SK-N-SH treated with all-trans-retinoic acid at 6 μM for 48 hours (cell line): ENCODE data around the gene TBX1.

Experiments
- BACH2 ChIP-seq: fragments of 250-450 bp; sonication (Bioruptor Pico); IDR thresholded peaks from 2 replicates; pipeline ENCODE4 v1.9.0; 2021; ENCODE audit warnings: mild to moderate bottlenecking, borderline replicate concordance
- CREB5 ChIP-seq: fragments of 250-450 bp; sonication (Bioruptor Pico); IDR thresholded peaks from 2 replicates; pipeline ENCODE4 v1.5.1; 2020; ENCODE audit warnings: low read depth, mild to moderate bottlenecking, moderate library complexity
- CSRNP3 ChIP-seq: fragments of 250-450 bp; sonication (Bioruptor Pico); IDR thresholded peaks from 2 replicates; pipeline ENCODE4 v1.5.1; 2021; ENCODE audit warnings: mild to moderate bottlenecking, moderate library complexity
- OSR1 ChIP-seq: fragments of 250-450 bp; sonication (Bioruptor Pico); IDR thresholded peaks from 2 replicates; pipeline ENCODE4 v1.8.0; 2022; ENCODE audit warnings: moderate library complexity, mild to moderate bottlenecking, inconsistent platforms
- PATZ1 ChIP-seq: fragments of 250-450 bp; sonication (Bioruptor Pico); IDR thresholded peaks from 2 replicates; pipeline ENCODE4 v1.8.0; 2020; ENCODE audit warnings: mild to moderate bottlenecking, moderate library complexity, borderline replicate concordance
- RARB ChIP-seq: fragments of 250-450 bp; sonication (Bioruptor Pico); IDR thresholded peaks from 2 replicates; pipeline ENCODE4 v1.8.0; 2021; ENCODE audit warnings: mild to moderate bottlenecking, moderate library complexity
- SNAI2 ChIP-seq: fragments of 250-450 bp; sonication (Bioruptor Pico); IDR thresholded peaks from 2 replicates; pipeline ENCODE4 v1.5.0; 2020; ENCODE audit warnings: mild to moderate bottlenecking, moderate library complexity
- TCF4 ChIP-seq: fragments of 250-450 bp; sonication (Bioruptor Pico); IDR thresholded peaks from 2 replicates; pipeline ENCODE4 v1.8.0; 2021; ENCODE audit warnings: mild to moderate bottlenecking, moderate library complexity, borderline replicate concordance
- TOX ChIP-seq: fragments of 250-450 bp; sonication (Bioruptor Pico); IDR thresholded peaks from 2 replicates; pipeline ENCODE4 v1.8.0; 2021; ENCODE audit warnings: mild to moderate bottlenecking, moderate library complexity, borderline replicate concordance
- TSHZ2 ChIP-seq: fragments of 250-450 bp; sonication (Bioruptor Pico); IDR thresholded peaks from 2 replicates; pipeline ENCODE4 v1.5.0; 2020; ENCODE audit warnings: mild to moderate bottlenecking, moderate library complexity
- ZC3H10 ChIP-seq: fragments of 250-450 bp; sonication (Bioruptor Pico); IDR thresholded peaks from 2 replicates; pipeline ENCODE4 v1.5.1; 2021; ENCODE audit warnings: mild to moderate bottlenecking, moderate library complexity
- ZFP3 ChIP-seq: fragments of 250-450 bp; sonication (Bioruptor Pico); IDR thresholded peaks from 2 replicates; pipeline ENCODE4 v1.5.0; 2020; ENCODE audit warnings: mild to moderate bottlenecking, moderate library complexity
- ZFP30 ChIP-seq: fragments of 450-650 bp; formaldehyde crosslinking; IDR thresholded peaks from 2 replicates; pipeline ENCODE4 v1.5.0; 2022; ENCODE audit warnings: mild to moderate bottlenecking, moderate library complexity
- ZNF70 ChIP-seq: fragments of 450-650 bp; formaldehyde crosslinking; IDR thresholded peaks from 2 replicates; pipeline ENCODE4 v1.5.0; 2020; ENCODE audit warnings: mild to moderate bottlenecking, moderate library complexity

GRCh38 chr22:19791243-19791642 lies 30.7 kb downstream of the TBX1 start:
- TF ChIP-seq OSR1 (no peak), CREB5 (no peak), BACH2 (no peak), TCF4 (no peak), TOX (no peak), ZFP3 (CRISPR knock-in tag) (no peak), ZNF70 (CRISPR knock-in tag) (no peak), TSHZ2 (CRISPR knock-in tag) (no peak), ZFP30 (CRISPR knock-in tag) (no peak), ZC3H10 (no peak), CSRNP3 (CRISPR knock-in tag) (no peak), RARB (CRISPR knock-in tag) (no peak), SNAI2 (CRISPR knock-in tag) (no peak), PATZ1 (no peak)
